Tibial nerve (tissue), 4 donors: Measurements from ENCODE around the gene POU2F2. TPM values are rescaled to one million over a fixed set of nuclear protein-coding genes. Genes with fewer than 3 reads are reported as not detected.

ENCODE experiments used
- DNase-seq, 2 donors: peaks; one replicate each; pipeline ENCODE4 v3.0.0-alpha.2; 2019; ENCODE audit warnings: low spot score in 2 of 2
- H3K27ac ChIP-seq, 4 donors: fragments of 200-600 bp; sonication (generic) in 3 of 4; one replicate each; pipeline ENCODE4 v1.5.1; 2017 to 2019; ENCODE audit warnings: mild to moderate bottlenecking in 1 of 4
- H3K27me3 ChIP-seq, 2 donors: fragments of 200-600 bp; sonication (generic) in 1 of 2; one replicate each; pipeline versions ENCODE4 v1.5.1 to v1.6.0; 2017 to 2019
- H3K36me3 ChIP-seq, 3 donors: fragments of 200-600 bp; sonication (generic); one replicate each; pipeline ENCODE4 v1.5.1; 2018 to 2019
- H3K4me1 ChIP-seq, 4 donors: fragments of 200-600 bp; sonication (generic) in 3 of 4; one replicate each; pipeline ENCODE4 v1.5.1; 2017 to 2019
- H3K4me3 ChIP-seq, 4 donors: fragments of 200-600 bp; sonication (generic) in 3 of 4; one replicate each; pipeline ENCODE4 v1.5.1; 2017 to 2019; ENCODE audit warnings: mild to moderate bottlenecking in 1 of 4, moderate library complexity in 1 of 4
- H3K9me3 ChIP-seq, 4 donors: fragments of 200-600 bp; sonication (generic) in 3 of 4; one replicate each; pipeline ENCODE4 v1.5.1; 2017 to 2019
- CTCF ChIP-seq, 5 experiments: fragments of 200-600 bp in 3 of 5; fragments of 450-650 bp in 2 of 5; sonication (generic) in 3 of 5; IDR thresholded peaks; one replicate each; pipeline ENCODE4 v1.5.1; 2016 to 2019; ENCODE audit warnings: antibody characterized with exemption in 5 of 5, mild to moderate bottlenecking in 3 of 5, moderate library complexity in 2 of 5
- EP300 ChIP-seq, 2 donors: sonication (generic); formaldehyde crosslinking; IDR thresholded peaks; one replicate each; pipeline ENCODE4 v1.6.1; 2017; ENCODE audit warnings: antibody characterized with exemption in 2 of 2, mild to moderate bottlenecking in 1 of 2
- POLR2A ChIP-seq, 2 donors: fragments of 450-650 bp; IDR thresholded peaks; one replicate each; pipeline ENCODE4 v1.6.1; 2017; ENCODE audit warnings: antibody characterized with exemption in 2 of 2, mild to moderate bottlenecking in 2 of 2, moderate library complexity in 2 of 2
- WGBS, 2 donors: methylation state at CpG; one replicate each; pipeline ENCODE4 v1.1.5; 2018; 5-methylcytosine and 5-hydroxymethylcytosine counted together
- total RNA-seq, 4 donors: library from RNA; depleted of rRNA; stranded (reverse); fragments of >200 nt; gene quantifications; one replicate each; pipeline ENCODE4 v1.1.0, GENCODE V29; 2016

The POU2F2 gene
- total RNA-seq, 4 donors from 2014 or later, result 0.21 to 6.0 (median 0.51) TPM

- Histone ChIP-seq H3K27ac (no peak overlapping the region), H3K9me3 (no peaks in the 10 kb centered on the region), H3K36me3 (no peaks in the 10 kb centered on the region), H3K4me1 (no peaks in the 10 kb centered on the region), H3K27me3 (peaks cover 0 to 82% of the 10 kb centered on the region in 2 donors), H3K4me3 (no peak overlapping the region)
- DNase-seq, result no peak
- WGBS, 2 donors, result 73 to 87% methylated on average over 14 to 25 of the region's 25 CpGs
- TF ChIP-seq POLR2A (IDR thresholded peaks at IDR 0.05), result no peak
- TF ChIP-seq CTCF (IDR thresholded peaks at IDR 0.05), result no peak
- TF ChIP-seq EP300 (IDR thresholded peaks at IDR 0.05), result no peak
Observed at GRCh38 chr19:42152910-42153671, 20.8 kb upstream of the POU2F2 start.

GRCh38 chr19:42151782-42152684 is 19.8 kb upstream of the POU2F2 start:
- WGBS, 2 donors, result 53 to 55% methylated on average over 20 of the region's 20 CpGs
- Histone ChIP-seq H3K27me3 (peaks cover 0 to 93% of the 10 kb centered on the region in 2 donors), H3K36me3 (no peaks in the 10 kb centered on the region), H3K4me1 (no peaks in the 10 kb centered on the region), H3K9me3 (no peaks in the 10 kb centered on the region), H3K27ac (no peak overlapping the region), H3K4me3 (no peak overlapping the region)
- no peak for TF ChIP-seq CTCF (IDR thresholded peaks at IDR 0.05)
- DNase-seq, result no peak

GRCh38 chr19:42150911-42151361 is 18.7 kb upstream of the POU2F2 start:
- 16 to 31% methylated on average over 9 of the region's 9 CpGs for WGBS, 2 donors
- H3K4me1 ChIP-seq, result no peaks in the 10 kb centered on the region
- H3K27me3 ChIP-seq, result peaks cover 0 to 88% of the 10 kb centered on the region in 2 donors
- H3K27ac ChIP-seq, result no peak overlapping the region
- H3K4me3 ChIP-seq, result no peak overlapping the region
- no peaks in the 10 kb centered on the region for H3K36me3 ChIP-seq
- H3K9me3 ChIP-seq, result no peaks in the 10 kb centered on the region
- TF ChIP-seq EP300 (IDR thresholded peaks at IDR 0.05) (no peak), CTCF (IDR thresholded peaks at IDR 0.05) (no peak), POLR2A (IDR thresholded peaks at IDR 0.05) (no peak)
- DNase-seq, result no peak

GRCh38 chr19:42150364-42150763 is 18.1 kb upstream of the POU2F2 start:
- no peaks in the 10 kb centered on the region for H3K9me3 ChIP-seq
- no peak for TF ChIP-seq CTCF (IDR thresholded peaks at IDR 0.05)
- no peaks in the 10 kb centered on the region for H3K4me1 ChIP-seq
- H3K27ac ChIP-seq, result no peak overlapping the region
- no peaks in the 10 kb centered on the region for H3K36me3 ChIP-seq
- peaks cover 0 to 82% of the 10 kb centered on the region in 2 donors for H3K27me3 ChIP-seq
- H3K4me3 ChIP-seq, result no peak overlapping the region
- no peak for DNase-seq
- WGBS, 2 donors, result 11 to 19% methylated on average over 17 of the region's 17 CpGs
